ENCODE measurements around the gene DDX49.
"Not testable (repeated sequence)": the region's sequence is repeated elsewhere in the genome, so short reads cannot be mapped to it uniquely, and the experiment has no call there.

The DDX49 gene

GRCh38 chr19:18913466-18913865 lies 6.0 kb upstream of the DDX49 start:
- H3K9ac ChIP-seq (ENCODE audit: low read length): no peak overlapping the region
- TF ChIP-seq CTCF (IDR thresholded peaks at IDR 0.05; ENCODE audit: insufficient read depth, low read length, poor library complexity, severe bottlenecking) (no peak), EZH2phosphoT487 (conservative IDR thresholded peaks at IDR 0.05; ENCODE audit: low read length) (no peak)
- H3K27me3 ChIP-seq (ENCODE audit: low read length): no peaks in the 10 kb centered on the region
- H3K9me3 ChIP-seq (ENCODE audit: insufficient read depth, low read length): no peaks in the 10 kb centered on the region
- H3K9me2 ChIP-seq (replicated peaks; ENCODE audit: insufficient read depth, low read length): no peaks in the 10 kb centered on the region
- H3F3A ChIP-seq (ENCODE audit: insufficient read depth): 0 out of 2 replicates have a peak, but pooled peaks cover under 1% of the 10 kb centered on the region
- no peak overlapping the region for H3K4me3 ChIP-seq (ENCODE audit: insufficient read depth, low read length, poor library complexity, severe bottlenecking)
- no peak overlapping the region for H3K27ac ChIP-seq (ENCODE audit: low read depth, low read length)
- no peak overlapping the region for H3K4me2 ChIP-seq (ENCODE audit: low read depth, low read length, poor library complexity, severe bottlenecking)
- H4K20me1 ChIP-seq (ENCODE audit: low read depth, low read length): peaks cover 5% of the 10 kb centered on the region; the same call in 1 of the 2 replicates
- no peak overlapping the region for H2AFZ ChIP-seq (ENCODE audit: low read depth, low read length, severe bottlenecking)
- H3K79me2 ChIP-seq (ENCODE audit: insufficient read depth, low read length): peaks cover 44% of the 10 kb centered on the region
- H3K36me3 ChIP-seq (ENCODE audit: low read length): no peaks in the 10 kb centered on the region

DNA sequence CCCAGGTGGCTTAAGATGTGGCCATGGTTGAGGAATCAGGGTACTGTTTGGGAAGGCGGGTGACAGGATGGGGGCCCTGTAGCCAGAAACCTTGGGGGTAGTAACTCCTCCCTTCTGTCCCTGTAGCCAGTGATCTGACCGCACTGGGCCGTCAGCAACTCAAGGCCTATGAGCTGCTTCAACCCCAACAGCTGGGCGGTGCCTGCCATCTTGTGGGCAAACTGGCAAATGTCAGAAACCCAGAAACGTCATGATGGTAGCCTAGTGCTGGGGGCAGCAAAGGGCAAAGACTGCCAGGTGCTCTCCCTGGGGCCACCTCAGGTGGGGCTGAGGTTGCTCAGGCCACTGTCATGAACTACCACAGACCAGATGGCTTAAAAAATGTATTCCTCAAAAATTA lies 3.9 kb upstream of the DDX49 start:
- Histone ChIP-seq H3K27ac (ENCODE audit: low read depth, low read length) (no peak overlapping the region), H3F3A (ENCODE audit: insufficient read depth) (peaks cover 6% of the 10 kb centered on the region; the same call in 1 of the 2 replicates), H3K79me2 (ENCODE audit: insufficient read depth, low read length) (peaks cover 59% of the 10 kb centered on the region), H3K9ac (ENCODE audit: low read length) (no peak overlapping the region), H3K4me2 (ENCODE audit: low read depth, low read length, poor library complexity, severe bottlenecking) (no peak overlapping the region), H3K4me3 (ENCODE audit: insufficient read depth, low read length, poor library complexity, severe bottlenecking) (no peak overlapping the region), H3K27me3 (ENCODE audit: low read length) (no peaks in the 10 kb centered on the region), H4K20me1 (ENCODE audit: low read depth, low read length) (peaks cover 5% of the 10 kb centered on the region; the same call in 1 of the 2 replicates), H3K36me3 (ENCODE audit: low read length) (no peaks in the 10 kb centered on the region), H3K9me3 (ENCODE audit: insufficient read depth, low read length) (no peaks in the 10 kb centered on the region), H3K9me2 (replicated peaks; ENCODE audit: insufficient read depth, low read length) (no peaks in the 10 kb centered on the region), H2AFZ (ENCODE audit: low read depth, low read length, severe bottlenecking) (no peak overlapping the region)
- no peak for TF ChIP-seq EZH2phosphoT487 (conservative IDR thresholded peaks at IDR 0.05; ENCODE audit: low read length)
- no peak for TF ChIP-seq CTCF (IDR thresholded peaks at IDR 0.05; ENCODE audit: insufficient read depth, low read length, poor library complexity, severe bottlenecking)

DNA sequence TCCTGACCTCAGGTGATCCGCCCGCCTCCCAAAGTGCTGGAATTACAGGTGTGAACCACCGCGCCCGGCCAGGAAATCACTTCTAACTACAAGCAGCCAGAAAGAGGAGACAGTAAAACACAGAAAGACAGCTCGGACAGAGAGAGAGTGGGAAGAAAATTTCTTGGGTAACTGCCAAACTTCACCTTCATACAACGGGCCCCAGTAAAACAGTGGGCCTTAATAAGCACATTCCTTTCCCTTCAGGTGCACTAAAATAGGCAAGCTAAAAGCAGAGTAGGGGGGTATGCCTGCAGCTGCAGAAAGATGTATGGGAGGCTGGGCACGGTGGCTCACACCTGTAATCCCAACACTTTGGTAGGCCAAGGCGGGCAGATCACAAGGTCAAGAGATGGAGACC lies 1.9 kb upstream of the DDX49 start:
- not testable (repeated sequence) for H3K9me2 ChIP-seq (replicated peaks; ENCODE audit: insufficient read depth, low read length); H3K27me3 ChIP-seq (ENCODE audit: low read length); H2AFZ ChIP-seq (ENCODE audit: low read depth, low read length, severe bottlenecking); H3K9me3 ChIP-seq (ENCODE audit: insufficient read depth, low read length); H3F3A ChIP-seq (ENCODE audit: insufficient read depth); H3K36me3 ChIP-seq (ENCODE audit: low read length); H4K20me1 ChIP-seq (ENCODE audit: low read depth, low read length); H3K27ac ChIP-seq (ENCODE audit: low read depth, low read length); H3K4me3 ChIP-seq (ENCODE audit: insufficient read depth, low read length, poor library complexity, severe bottlenecking)
- H3K79me2 ChIP-seq (ENCODE audit: insufficient read depth, low read length): peaks cover 69% of the 10 kb centered on the region
- 0 out of 2 replicates have a peak overlapping the region, but pooled peaks have one; percentile 13 for H3K9ac ChIP-seq (ENCODE audit: low read length)
- peak overlapping the region; percentile 89 for H3K4me2 ChIP-seq (ENCODE audit: low read depth, low read length, poor library complexity, severe bottlenecking)

DNA sequence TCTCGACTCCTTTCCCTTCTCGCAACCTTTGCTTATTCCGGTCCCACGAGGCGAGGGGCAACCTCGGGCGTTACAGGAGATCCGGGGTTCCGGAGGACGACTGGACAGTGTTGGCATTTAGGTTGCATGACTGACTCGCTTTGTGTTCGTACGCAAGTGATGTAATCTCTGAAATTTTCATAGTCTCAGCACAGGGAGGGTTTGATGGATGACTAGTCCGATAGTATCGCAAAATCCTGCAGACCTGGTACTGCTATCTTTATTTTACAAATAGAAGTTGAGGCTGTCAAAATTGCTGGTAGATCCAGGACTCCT lies 342 bp downstream of the DDX49 start:
- Histone ChIP-seq H3F3A (ENCODE audit: insufficient read depth) (peaks cover 6% of the 10 kb centered on the region; the same call in 1 of the 2 replicates), H3K9me2 (replicated peaks; ENCODE audit: insufficient read depth, low read length) (no peaks in the 10 kb centered on the region), H4K20me1 (ENCODE audit: low read depth, low read length) (no peaks in the 10 kb centered on the region; the same call in 1 of the 2 replicates), H2AFZ (ENCODE audit: low read depth, low read length, severe bottlenecking) (no peak overlapping the region), H3K27me3 (ENCODE audit: low read length) (no peaks in the 10 kb centered on the region), H3K4me2 (ENCODE audit: low read depth, low read length, poor library complexity, severe bottlenecking) (peak overlapping the region; percentile 72), H3K9me3 (ENCODE audit: insufficient read depth, low read length) (no peaks in the 10 kb centered on the region), H3K9ac (ENCODE audit: low read length) (peak overlapping the region; percentile 76), H3K79me2 (ENCODE audit: insufficient read depth, low read length) (peaks cover 56% of the 10 kb centered on the region), H3K36me3 (ENCODE audit: low read length) (no peaks in the 10 kb centered on the region), H3K4me3 (ENCODE audit: insufficient read depth, low read length, poor library complexity, severe bottlenecking) (peak overlapping the region; percentile 91), H3K27ac (ENCODE audit: low read depth, low read length) (no peak overlapping the region)
- TF ChIP-seq CTCF (IDR thresholded peaks at IDR 0.05; ENCODE audit: insufficient read depth, low read length, poor library complexity, severe bottlenecking): no peak
- no peak for TF ChIP-seq EZH2phosphoT487 (conservative IDR thresholded peaks at IDR 0.05; ENCODE audit: low read length)
